WTC11 (cell line): ENCODE results near the gene IL27RA.

ENCODE experiments used
- CTCF ChIP-seq: fragments of 200-600 bp; IDR thresholded peaks from 2 replicates; pipeline ENCODE4 v1.8.0; 2022; ENCODE audit warnings: antibody characterized with exemption
- E2F5 ChIP-seq: sonication (generic); formaldehyde crosslinking; IDR thresholded peaks from 2 replicates; pipeline ENCODE4 v1.8.1; 2022; ENCODE audit warnings: mild to moderate bottlenecking, moderate library complexity, missing genetic modification reagents
- ETV6 ChIP-seq: sonication (generic); formaldehyde crosslinking; IDR thresholded peaks from 2 replicates; pipeline ENCODE4 v1.8.1; 2022; ENCODE audit warnings: mild to moderate bottlenecking, missing genetic modification reagents
- OVOL2 ChIP-seq: fragments of 250-450 bp; sonication (Bioruptor Pico); IDR thresholded peaks from 2 replicates; pipeline ENCODE4 v1.9.0; 2021; ENCODE audit warnings: mild to moderate bottlenecking, borderline replicate concordance
- TEAD1 ChIP-seq: sonication (generic); formaldehyde crosslinking; IDR thresholded peaks from 2 replicates; pipeline ENCODE4 v1.8.0; 2022; ENCODE audit warnings: mild to moderate bottlenecking, missing genetic modification reagents
- TF ChIP-seq, protein P1 (sequence below): sonication (generic); formaldehyde crosslinking; IDR thresholded peaks from 2 replicates; pipeline ENCODE4 v1.8.1; 2023; ENCODE audit warnings: mild to moderate bottlenecking, missing genetic modification reagents

DNA sequence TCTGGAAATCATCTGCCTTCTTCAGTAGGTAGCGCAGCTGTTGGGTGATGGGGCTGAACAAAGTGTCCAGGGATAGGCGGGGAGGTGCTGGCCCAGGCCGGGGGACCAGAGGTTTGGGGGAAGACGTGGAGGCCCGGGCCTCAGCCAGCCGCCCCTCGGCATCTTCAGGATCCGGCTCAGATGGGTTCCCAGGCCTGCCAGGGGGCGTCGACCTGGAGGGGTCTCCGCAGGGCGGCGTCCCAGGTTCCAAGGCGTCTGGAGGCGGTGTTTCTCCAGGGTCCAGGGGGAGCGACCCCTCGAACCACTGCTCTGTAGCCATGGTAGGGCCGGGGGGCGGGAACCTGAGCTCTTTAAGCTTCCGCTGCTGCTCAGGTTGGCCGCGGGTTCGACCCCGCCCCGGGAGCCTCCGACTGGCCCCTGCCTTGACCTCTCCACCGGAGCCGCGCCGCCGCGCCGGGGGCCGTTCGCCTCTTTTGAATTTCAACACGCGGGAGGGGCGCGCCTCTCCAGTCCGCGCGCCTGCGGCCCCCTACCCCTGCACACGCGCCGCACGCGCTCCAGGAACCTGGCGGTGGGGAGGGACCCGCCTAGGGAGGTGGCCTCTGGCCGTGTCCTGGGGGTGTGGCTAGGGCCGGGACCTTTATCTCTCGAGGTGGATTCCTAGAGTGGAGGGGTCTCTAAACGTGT, 53.9 kb downstream of the IL27RA start, which contains the start of gene C19orf67:
- TF ChIP-seq ETV6 (CRISPR knock-in tag): no peak
- TF ChIP-seq, protein P1, sequence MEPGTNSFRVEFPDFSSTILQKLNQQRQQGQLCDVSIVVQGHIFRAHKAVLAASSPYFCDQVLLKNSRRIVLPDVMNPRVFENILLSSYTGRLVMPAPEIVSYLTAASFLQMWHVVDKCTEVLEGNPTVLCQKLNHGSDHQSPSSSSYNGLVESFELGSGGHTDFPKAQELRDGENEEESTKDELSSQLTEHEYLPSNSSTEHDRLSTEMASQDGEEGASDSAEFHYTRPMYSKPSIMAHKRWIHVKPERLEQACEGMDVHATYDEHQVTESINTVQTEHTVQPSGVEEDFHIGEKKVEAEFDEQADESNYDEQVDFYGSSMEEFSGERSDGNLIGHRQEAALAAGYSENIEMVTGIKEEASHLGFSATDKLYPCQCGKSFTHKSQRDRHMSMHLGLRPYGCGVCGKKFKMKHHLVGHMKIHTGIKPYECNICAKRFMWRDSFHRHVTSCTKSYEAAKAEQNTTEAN (CRISPR knock-in tag): no peak
- TF ChIP-seq CTCF: no peak
- no peak for TF ChIP-seq OVOL2 (CRISPR knock-in tag)
- TF ChIP-seq E2F5 (CRISPR knock-in tag): no peak
- no peak for TF ChIP-seq TEAD1 (CRISPR knock-in tag)
